HepG2 (cell line): Measurements from ENCODE around the gene VSTM1. TPM values are rescaled to one million over a fixed set of nuclear protein-coding genes. Genes with fewer than 3 reads are reported as not detected.

Experiments used
- CAMTA2 ChIP-seq: sonication (generic); formaldehyde crosslinking; IDR thresholded peaks from 2 replicates; pipeline ENCODE4 v1.4.0; 2020; ENCODE audit warnings: mild to moderate bottlenecking, missing genetic modification reagents, borderline replicate concordance
- ESRRA ChIP-seq: sonication (generic); formaldehyde crosslinking; IDR thresholded peaks from 2 replicates; pipeline ENCODE4 v1.5.1; 2020; ENCODE audit warnings: mild to moderate bottlenecking, low read depth, missing genetic modification reagents
- PRDM15 ChIP-seq: sonication (generic); formaldehyde crosslinking; IDR thresholded peaks from 2 replicates; pipeline ENCODE4 v1.4.0; 2020; ENCODE audit warnings: missing genetic modification reagents
- SOX6 ChIP-seq, 2 experiments: fragments of 450-650 bp in 1 of 2; sonication (generic) in 1 of 2; formaldehyde crosslinking in 1 of 2; IDR thresholded peaks; 2 replicates each; pipeline versions ENCODE4 v1.4.0 to v1.6.1; 2017 to 2020; ENCODE audit warnings: antibody characterized with exemption in 1 of 2, mild to moderate bottlenecking in 1 of 2, missing genetic modification reagents in 1 of 2
- ZBTB40 ChIP-seq, 2 experiments: fragments of 450-650 bp in 1 of 2; sonication (generic) in 1 of 2; formaldehyde crosslinking in 1 of 2; IDR thresholded peaks; 2 replicates each; pipeline versions ENCODE4 v1.6.1 to v1.8.0; 2016 to 2022; ENCODE audit warnings: antibody characterized with exemption in 1 of 2, mild to moderate bottlenecking in 1 of 2, missing genetic modification reagents in 1 of 2
- ZNF142 ChIP-seq: sonication (generic); formaldehyde crosslinking; IDR thresholded peaks from 2 replicates; pipeline ENCODE4 v1.4.0; 2020; ENCODE audit warnings: missing genetic modification reagents
- ZNF589 ChIP-seq: sonication (generic); formaldehyde crosslinking; conservative IDR thresholded peaks from 2 replicates; pipeline ENCODE4 v1.8.0; 2022; ENCODE audit warnings: mild to moderate bottlenecking, moderate library complexity, missing genetic modification reagents
- ZNF792 ChIP-seq: IDR thresholded peaks from 2 replicates; pipeline ENCODE4 v1.6.1; 2016
- polyA plus RNA-seq, 8 experiments: library from polyadenylated mRNA; depleted of rRNA in 3 of 8; stranded (reverse) in 7 of 8; unstranded in 1 of 8; fragments of >200 nt; fragmentation: Illumina TruSeq in 4 of 8; extraction: Trizol in 4 of 8; gene quantifications; 2 replicates each; pipeline versions ENCODE4 v1.2.1 to v1.2.3, GENCODE V29; 2011 to 2016; ENCODE audit warnings: low read depth in 4 of 8, missing spikeins in 1 of 8, mixed read lengths in 1 of 8; ENCODE audit not compliant: insufficient read depth in 1 of 8
- total RNA-seq, 5 experiments: library from RNA; depleted of rRNA; stranded (reverse); fragments of >200 nt; fragmentation: Illumina TruSeq; extraction: Trizol; gene quantifications; 2 replicates each; pipeline ENCODE4 v1.2.3, GENCODE V29; 2016; ENCODE audit warnings: low read depth in 1 of 5

Gene VSTM1
- total and polyA plus RNA-seq, 2 of the 13 experiments (the other 11 are each of a cell fraction or from before 2014, with no cell fraction given), result not detected

- TF ChIP-seq ZNF142 (no peak), PRDM15 (CRISPR knock-in tag) (no peak), CAMTA2 (CRISPR knock-in tag) (peak; percentile 66; the same call in 1 of the 2 replicates), ESRRA (CRISPR knock-in tag) (peak; percentile 56; the same call in 1 of the 2 replicates), ZNF589 (CRISPR knock-in tag) (0 out of 2 replicates have a peak, but pooled peaks have one; percentile 22), ZNF792 (CRISPR knock-in tag) (peak; percentile 81), SOX6 (IDR thresholded peaks at IDR 0.05) (no peak), SOX6 (CRISPR knock-in tag; IDR thresholded peaks at IDR 0.05) (peak; percentile 61), ZBTB40 (IDR thresholded peaks at IDR 0.05) (no peak; the same call in 1 of the 2 replicates), ZBTB40 (CRISPR knock-in tag; IDR thresholded peaks at IDR 0.05) (peak; percentile 99)
Observed at GRCh38 chr19:54102421-54103169, 38.9 kb upstream of the VSTM1 start, which contains the start of gene NDUFA3 (continued).
